Lung (tissue), 12 donors: ENCODE results near the gene SPRED2. TPM values are rescaled to one million over a fixed set of nuclear protein-coding genes. Genes with fewer than 3 reads are reported as not detected.
A peak's percentile ranks its signal among the peaks of the same experiment; 100 is the strongest.

Experiments used
- ATAC-seq: fragments of 200-7000 bp; cut with Tn5 transposase; one replicate; pipeline ENCODE4 v1.9.1; 2020; ENCODE audit warnings: moderate number of reproducible peaks; ENCODE audit not compliant: insufficient read depth, low FRiP score
- DNase-seq, 3 donors: peaks; one replicate each; pipeline ENCODE4 v3.0.0-alpha.2; 2013 to 2017
- H3K27ac ChIP-seq, 2 donors: one replicate each; pipeline ENCODE4 v1.5.1; 2013; ENCODE audit warnings: mild to moderate bottlenecking in 2 of 2, moderate library complexity in 2 of 2, control low read depth in 1 of 2, inconsistent platforms in 1 of 2, low read depth in 1 of 2, low read length in 1 of 2
- H3K27me3 ChIP-seq, 3 donors: one replicate each; pipeline ENCODE4 v1.5.1; 2013; ENCODE audit warnings: low read length in 2 of 3; ENCODE audit not compliant: control insufficient read depth in 3 of 3, insufficient read depth in 3 of 3
- H3K36me3 ChIP-seq, 4 donors: one replicate each; pipeline ENCODE4 v1.5.1; 2013; ENCODE audit warnings: low read length in 4 of 4, mild to moderate bottlenecking in 1 of 4, moderate library complexity in 1 of 4; ENCODE audit not compliant: control insufficient read depth in 4 of 4, insufficient read depth in 4 of 4
- H3K4me1 ChIP-seq, 5 donors: one replicate each; pipeline ENCODE4 v1.5.1; 2013; ENCODE audit warnings: low read length in 5 of 5, mild to moderate bottlenecking in 2 of 5, moderate library complexity in 1 of 5; ENCODE audit not compliant: control insufficient read depth in 5 of 5, insufficient read depth in 5 of 5
- H3K4me3 ChIP-seq: one replicate; pipeline ENCODE4 v1.5.1; 2013; ENCODE audit warnings: mild to moderate bottlenecking, control low read depth, moderate library complexity
- H3K9ac ChIP-seq, 2 donors: one replicate each; pipeline ENCODE4 v1.5.1; 2013; ENCODE audit warnings: low read length in 2 of 2, control low read depth in 1 of 2; ENCODE audit not compliant: insufficient read depth in 1 of 2
- H3K9me3 ChIP-seq, 4 donors: one replicate each; pipeline ENCODE4 v1.5.1; 2013; ENCODE audit warnings: low read length in 3 of 4, mild to moderate bottlenecking in 1 of 4, moderate library complexity in 1 of 4; ENCODE audit not compliant: control insufficient read depth in 4 of 4, insufficient read depth in 3 of 4
- WGBS, 2 donors: extraction: QIAGEN DNeasy Blood & Tissue Kit; methylation state at CpG; one replicate each; pipeline ENCODE4 v1.1.7; 2013; 5-methylcytosine and 5-hydroxymethylcytosine counted together
- polyA plus RNA-seq, 2 donors: library from polyadenylated mRNA; stranded (reverse); fragments of 200-250 nt; gene quantifications; one replicate each; pipeline ENCODE4 v1.2.1, GENCODE V29; 2013
- total RNA-seq, 2 donors: library from RNA; depleted of rRNA in 1 of 2; stranded (reverse); fragments of >200 nt in 1 of 2; gene quantifications; one replicate each; pipeline ENCODE4 v1.2.1, GENCODE V29; 2014 to 2021
- TF ChIP-seq, protein P1 (sequence below): IDR thresholded peaks from 2 replicates; pipeline ENCODE4 v1.5.1; 2012; ENCODE audit warnings: mild to moderate bottlenecking; ENCODE audit errors: control extremely low read depth, extremely low read depth
- donor health status: control.
- donor health status: control.
- donor health status: Bipolar disorder and iron deficiency.
- donor health status: healthy.
- donor health status: DM: yes; HTN: yes; CAD: no.

Gene SPRED2
- total and polyA plus RNA-seq, 4 donors = 11.7 to 36.4 (median 19.6) TPM

DNA sequence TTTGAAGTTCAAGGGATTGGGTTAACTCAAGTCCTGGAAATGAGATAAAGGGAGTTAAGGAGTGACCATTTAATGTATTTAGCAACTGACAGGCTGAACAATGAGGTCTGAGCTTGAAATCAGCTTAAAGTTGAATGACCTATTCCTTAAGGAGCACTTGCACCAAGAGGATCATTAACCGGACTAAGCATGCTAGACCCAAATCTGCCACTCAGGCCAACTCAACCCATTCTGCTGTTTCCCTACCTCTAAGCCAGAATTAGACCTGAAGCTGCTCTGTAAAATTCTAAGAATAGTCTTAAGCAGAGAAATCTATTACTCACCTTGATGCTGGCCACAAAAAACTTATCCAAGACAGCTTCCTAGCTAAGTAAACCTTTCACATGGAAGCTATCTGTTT lies 59.8 kb downstream of the SPRED2 start:
- DNase-seq (no peak), ATAC-seq (no peak)
- WGBS, 2 donors = 74 to 81% methylated on average over 1 of the region's 1 CpG
- Histone ChIP-seq H3K36me3 (no peaks in the 10 kb centered on the region), H3K4me1 (peaks cover 5 to 49% (median 15%) of the 10 kb centered on the region in 5 donors), H3K27ac (no peak overlapping the region), H3K27me3 (no peaks in the 10 kb centered on the region), H3K9ac (no peak overlapping the region), H3K4me3 (no peak overlapping the region), H3K9me3 (no peaks in the 10 kb centered on the region)
- TF ChIP-seq, protein P1, sequence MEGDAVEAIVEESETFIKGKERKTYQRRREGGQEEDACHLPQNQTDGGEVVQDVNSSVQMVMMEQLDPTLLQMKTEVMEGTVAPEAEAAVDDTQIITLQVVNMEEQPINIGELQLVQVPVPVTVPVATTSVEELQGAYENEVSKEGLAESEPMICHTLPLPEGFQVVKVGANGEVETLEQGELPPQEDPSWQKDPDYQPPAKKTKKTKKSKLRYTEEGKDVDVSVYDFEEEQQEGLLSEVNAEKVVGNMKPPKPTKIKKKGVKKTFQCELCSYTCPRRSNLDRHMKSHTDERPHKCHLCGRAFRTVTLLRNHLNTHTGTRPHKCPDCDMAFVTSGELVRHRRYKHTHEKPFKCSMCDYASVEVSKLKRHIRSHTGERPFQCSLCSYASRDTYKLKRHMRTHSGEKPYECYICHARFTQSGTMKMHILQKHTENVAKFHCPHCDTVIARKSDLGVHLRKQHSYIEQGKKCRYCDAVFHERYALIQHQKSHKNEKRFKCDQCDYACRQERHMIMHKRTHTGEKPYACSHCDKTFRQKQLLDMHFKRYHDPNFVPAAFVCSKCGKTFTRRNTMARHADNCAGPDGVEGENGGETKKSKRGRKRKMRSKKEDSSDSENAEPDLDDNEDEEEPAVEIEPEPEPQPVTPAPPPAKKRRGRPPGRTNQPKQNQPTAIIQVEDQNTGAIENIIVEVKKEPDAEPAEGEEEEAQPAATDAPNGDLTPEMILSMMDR = no peak

DNA sequence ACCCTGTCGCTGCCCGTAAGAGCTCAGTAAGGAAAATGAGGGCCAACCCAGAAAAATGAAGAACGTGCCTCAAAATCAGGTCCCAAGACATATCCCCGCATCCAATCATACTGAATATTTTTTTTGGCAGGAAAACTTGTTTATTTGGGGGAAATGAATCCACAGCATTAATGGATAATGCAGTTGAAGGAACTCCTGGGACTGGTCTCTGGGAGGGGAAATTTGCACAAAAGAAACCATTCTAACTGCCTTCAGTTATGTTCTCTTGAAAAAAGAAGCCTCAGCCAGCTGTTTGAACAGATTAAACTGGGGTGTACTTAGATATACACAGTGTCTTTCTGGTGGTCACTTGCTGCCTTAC lies 61.3 kb downstream of the SPRED2 start:
- ATAC-seq = no peak

DNA sequence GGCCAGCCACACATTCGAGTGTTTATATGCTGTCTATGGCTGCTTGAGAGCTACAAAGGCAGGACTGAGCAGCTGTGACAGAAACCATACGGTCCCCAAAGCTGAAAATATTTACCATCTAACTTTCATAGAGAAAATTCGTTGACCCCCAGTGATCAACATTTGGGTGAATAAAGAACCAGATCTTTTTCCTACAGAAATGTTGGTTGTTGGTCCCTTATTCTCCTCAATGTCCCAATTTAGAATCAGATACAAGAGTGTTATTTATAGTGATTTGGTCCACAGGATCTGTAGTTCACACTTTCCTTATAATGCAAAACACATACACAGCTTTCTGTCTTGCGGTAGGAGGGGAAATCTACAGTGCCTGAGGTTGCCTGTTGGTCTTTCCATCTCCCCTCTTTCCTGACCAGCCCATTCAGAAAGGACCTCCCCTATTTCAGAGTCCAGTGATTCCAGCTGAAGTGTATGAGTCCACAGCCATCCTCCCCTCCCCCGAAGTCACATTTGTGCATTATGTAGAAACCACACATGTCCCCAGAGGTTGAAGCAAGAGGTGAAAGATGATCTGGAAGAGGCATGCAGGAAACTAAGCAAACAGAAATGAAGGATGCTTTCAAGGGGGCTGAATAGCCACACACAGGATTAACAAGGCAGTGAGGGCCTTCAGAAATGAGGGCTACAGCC lies 61.9 kb downstream of the SPRED2 start:
- ATAC-seq = no peak
- peaks cover 8 to 59% (median 19%) of the 10 kb centered on the region in 5 donors for H3K4me1 ChIP-seq

More for the DNA sequence above, 61.3 kb downstream of the SPRED2 start:
- DNase-seq = peak in 2 of 3 donors; percentile 41 to 51
- Histone ChIP-seq H3K4me1 (peaks cover 8 to 54% (median 19%) of the 10 kb centered on the region in 5 donors), H3K9me3 (no peaks in the 10 kb centered on the region), H3K27me3 (no peaks in the 10 kb centered on the region), H3K36me3 (no peaks in the 10 kb centered on the region), H3K9ac (no peak overlapping the region), H3K4me3 (no peak overlapping the region), H3K27ac (peak overlapping the region in 1 of 2 donors; percentile 57)
- TF ChIP-seq, protein P1 = no peak
- 78 to 92% methylated on average over 4 of the region's 4 CpGs for WGBS, 2 donors

More for the DNA sequence above, 61.9 kb downstream of the SPRED2 start:
- TF ChIP-seq, protein P1 = no peak
- peak in 2 of 3 donors; percentile 50 to 64 for DNase-seq
- Histone ChIP-seq H3K9ac (no peak overlapping the region), H3K4me3 (no peak overlapping the region), H3K36me3 (no peaks in the 10 kb centered on the region), H3K27me3 (no peaks in the 10 kb centered on the region), H3K27ac (no peak overlapping the region), H3K9me3 (no peaks in the 10 kb centered on the region)
- WGBS, 2 donors = 87 to 92% methylated on average over 5 of the region's 5 CpGs
